PC-9 (cell line): ENCODE measurements around the gene DPP10.

Experiments used
- CTCF ChIP-seq: fragments of 200-600 bp; sonication (generic); conservative IDR thresholded peaks from 2 replicates; pipeline ENCODE4 v1.6.1; 2017; ENCODE audit warnings: mixed run types, antibody characterized with exemption, mild to moderate bottlenecking, moderate library complexity
- EZH2 ChIP-seq: fragments of 200-600 bp; sonication (generic); IDR thresholded peaks from 2 replicates; pipeline ENCODE4 v1.8.0; 2017; ENCODE audit warnings: antibody characterized with exemption, low read depth

GRCh38 chr2:114543236-114543766 lies 100.9 kb downstream of the DPP10 start:
- TF ChIP-seq EZH2 (no peak), CTCF (no peak)
